Measurements from ENCODE around the gene IFT22.

DNA sequence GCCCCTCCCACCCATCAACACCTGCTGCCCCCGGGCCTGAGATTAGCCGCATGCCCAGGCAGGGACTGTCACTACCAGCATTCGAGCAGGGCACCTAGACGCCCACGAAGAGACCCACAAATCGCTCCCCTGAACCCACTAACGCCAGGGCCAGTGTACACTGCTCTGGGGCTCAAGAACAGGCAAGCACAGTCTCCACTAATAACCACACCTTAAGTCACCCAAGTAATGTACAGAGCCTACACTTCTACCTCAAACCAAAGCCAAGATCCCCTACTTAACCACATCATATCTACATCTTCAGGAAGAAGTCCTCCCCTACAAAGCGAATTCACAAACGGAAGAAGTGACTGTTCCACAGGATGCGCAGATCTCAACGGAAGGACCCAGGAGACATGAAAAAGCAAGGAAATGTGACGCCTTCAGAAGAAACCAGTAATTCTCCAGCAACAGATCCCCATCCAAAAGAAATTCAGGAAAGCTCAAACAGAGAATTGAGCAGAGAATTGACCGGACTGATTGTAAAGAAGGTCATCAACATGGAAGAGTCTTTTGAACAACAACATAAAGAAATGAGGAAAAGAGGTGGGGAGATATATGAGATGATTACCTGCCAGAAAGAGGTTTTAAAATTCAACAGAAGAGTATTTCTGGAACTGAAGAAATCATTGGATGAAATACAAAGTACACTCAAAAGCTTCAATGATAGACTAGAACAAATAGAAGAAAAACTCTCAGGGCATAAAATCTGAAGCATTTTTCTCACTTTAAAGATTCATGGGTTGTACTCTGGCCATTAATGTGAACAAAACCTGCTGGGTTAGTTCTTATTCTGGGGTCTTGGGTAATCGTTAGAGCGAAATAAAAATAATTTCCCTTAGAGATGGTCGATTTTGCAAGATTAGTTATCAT, 20.9 kb downstream of the IFT22 start:
- no peak for TF ChIP-seq CTCF (IDR thresholded peaks at IDR 0.05; ENCODE audit: insufficient read depth, low read length, poor library complexity, severe bottlenecking)
- TF ChIP-seq EZH2phosphoT487 (conservative IDR thresholded peaks at IDR 0.05; ENCODE audit: low read length) = no peak
